HG03575 (cell line): ENCODE data around the gene JAKMIP1.

ENCODE experiments used
- ATAC-seq: cut with Tn5 transposase; IDR thresholded peaks from one replicate; pipeline ENCODE4 v1.9.1; 2021; ENCODE audit not compliant: unreplicated experiment, insufficient number of reproducible peaks, low FRiP score; ENCODE audit errors: extremely low read depth

Gene JAKMIP1

GRCh38 chr4:6112606-6113290 lies 87.6 kb downstream of the JAKMIP1 start:
- ATAC-seq: no peak

DNA sequence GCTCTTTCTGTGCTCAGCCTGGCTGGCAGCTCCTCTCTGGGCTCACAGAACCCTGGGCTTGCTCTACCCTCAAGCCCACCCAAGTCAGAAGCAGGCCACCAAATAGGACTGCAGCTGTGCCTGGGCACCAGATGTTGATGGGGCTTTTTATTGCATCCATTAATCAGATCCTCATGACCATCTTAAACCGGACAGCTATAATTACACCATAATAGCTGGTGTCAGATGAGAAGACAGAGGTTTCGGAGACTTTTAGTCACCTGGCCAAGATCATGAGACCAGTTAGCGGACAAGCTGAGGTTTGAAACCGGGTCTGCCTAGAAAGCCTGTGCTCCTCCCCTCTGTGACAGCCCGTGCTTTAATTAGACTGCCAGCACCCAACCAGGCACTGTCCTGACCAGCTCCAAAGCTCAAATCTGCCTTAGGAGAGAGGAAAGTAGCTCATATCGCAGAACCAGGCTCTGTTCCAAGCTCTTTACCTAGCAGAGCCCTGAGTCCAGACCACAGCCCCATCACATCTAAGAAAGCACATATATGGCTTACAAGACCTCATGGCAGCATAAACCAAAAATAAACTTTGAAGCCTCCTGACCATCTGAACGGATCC lies 88.9 kb downstream of the JAKMIP1 start:
- no peak for ATAC-seq

- ATAC-seq: no peak
These were observed 89.5 kb downstream of the JAKMIP1 start for GRCh38 chr4:6110681-6111353.

GRCh38 chr4:6109842-6110560 lies 90.3 kb downstream of the JAKMIP1 start:
- no peak for ATAC-seq

DNA sequence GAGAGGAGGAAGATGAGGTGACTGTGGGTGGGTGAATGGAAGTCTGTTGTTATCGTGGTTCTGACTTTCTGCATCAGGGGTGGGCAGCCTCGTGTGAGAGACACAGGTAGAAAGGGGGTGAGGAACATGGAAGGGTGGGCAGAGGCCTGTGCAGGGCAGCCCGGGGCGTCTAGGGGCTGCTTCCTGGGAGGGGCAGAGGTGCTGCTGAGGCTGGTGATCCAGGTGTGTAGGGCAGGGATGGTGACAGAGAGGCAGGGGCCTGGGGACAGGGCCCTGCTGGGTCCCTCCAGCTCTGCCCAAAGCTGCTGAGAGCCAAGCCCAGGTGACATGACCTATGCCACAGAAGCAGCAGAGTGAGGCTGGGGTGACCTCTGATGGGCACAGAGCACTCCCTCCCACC lies 92.5 kb downstream of the JAKMIP1 start:
- ATAC-seq: no peak

GRCh38 chr4:6107114-6107791 lies 93.1 kb downstream of the JAKMIP1 start:
- no peak for ATAC-seq

GRCh38 chr4:6106156-6106555 lies 94.2 kb downstream of the JAKMIP1 start:
- ATAC-seq: no peak

GRCh38 chr4:6105311-6105911 lies 94.9 kb downstream of the JAKMIP1 start:
- no peak for ATAC-seq

DNA sequence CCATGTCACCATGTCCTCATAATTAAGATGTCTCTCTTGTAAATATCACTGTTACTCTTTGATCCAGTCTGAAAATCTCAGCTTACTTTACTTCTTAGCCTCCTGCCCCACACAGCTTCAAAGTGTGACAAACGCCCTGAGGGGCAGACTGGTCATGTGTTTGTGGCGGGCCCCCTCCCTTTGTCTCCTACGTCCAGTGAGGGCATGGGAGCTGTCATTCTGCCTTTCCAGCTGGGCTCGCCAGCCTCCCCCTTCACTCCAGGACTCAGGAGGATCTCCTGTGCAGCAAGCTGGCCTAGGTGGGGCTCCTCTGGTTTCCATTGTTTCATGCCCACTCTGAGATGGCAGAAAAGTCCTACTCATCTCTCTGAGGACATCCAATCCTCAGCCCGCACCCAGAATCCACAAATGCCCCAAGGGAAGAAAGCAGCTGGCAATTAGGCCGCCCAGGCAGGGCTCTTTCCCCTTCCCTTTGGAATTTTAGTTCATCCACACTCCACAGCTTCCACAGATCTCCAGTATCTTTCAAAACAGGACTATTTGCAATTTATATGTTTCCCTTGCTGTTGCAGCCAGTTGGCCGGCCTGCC lies 95.7 kb downstream of the JAKMIP1 start:
- no peak for ATAC-seq

- ATAC-seq: no peak
These were observed 102.8 kb downstream of the JAKMIP1 start for GRCh38 chr4:6097581-6097980.

GRCh38 chr4:6095897-6096296 lies 104.5 kb downstream of the JAKMIP1 start:
- no peak for ATAC-seq

DNA sequence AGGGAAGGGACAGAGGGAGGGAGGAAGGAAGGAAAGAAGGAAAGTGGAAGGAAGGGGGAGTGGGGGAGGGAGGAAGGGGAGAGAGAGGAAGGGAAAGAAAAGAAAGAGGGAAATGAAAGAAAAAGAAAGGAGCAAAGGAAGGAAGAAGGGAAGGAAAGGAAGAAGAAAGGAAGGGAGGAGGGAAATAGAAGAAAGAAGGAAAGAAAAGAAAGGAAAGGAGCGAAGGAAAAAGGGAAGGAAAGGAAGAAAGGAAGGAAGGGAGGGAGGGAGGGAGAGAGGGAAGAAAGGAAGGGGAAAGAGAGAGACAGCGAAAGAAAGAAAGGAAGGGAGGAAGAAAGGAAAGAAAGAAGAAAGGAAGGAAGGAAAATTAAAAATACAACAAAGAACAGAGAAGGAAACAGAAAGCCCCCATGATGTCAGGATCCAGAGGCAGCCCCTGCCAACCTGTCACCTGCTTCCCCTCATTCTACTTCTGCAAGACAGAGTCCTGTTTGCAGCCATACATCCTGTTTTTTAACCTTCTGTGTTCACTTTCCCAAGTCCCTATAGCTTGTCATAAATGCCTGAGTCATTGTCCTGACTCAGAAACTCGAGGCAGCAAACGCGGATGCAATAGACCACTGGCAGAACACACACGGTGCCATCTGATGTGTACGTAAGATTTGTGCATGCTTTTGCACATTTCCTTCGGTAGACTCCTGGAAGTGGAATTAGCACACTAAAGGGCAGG lies 105.2 kb downstream of the JAKMIP1 start:
- no peak for ATAC-seq

GRCh38 chr4:6093671-6094070 lies 106.7 kb downstream of the JAKMIP1 start:
- ATAC-seq: no peak

DNA sequence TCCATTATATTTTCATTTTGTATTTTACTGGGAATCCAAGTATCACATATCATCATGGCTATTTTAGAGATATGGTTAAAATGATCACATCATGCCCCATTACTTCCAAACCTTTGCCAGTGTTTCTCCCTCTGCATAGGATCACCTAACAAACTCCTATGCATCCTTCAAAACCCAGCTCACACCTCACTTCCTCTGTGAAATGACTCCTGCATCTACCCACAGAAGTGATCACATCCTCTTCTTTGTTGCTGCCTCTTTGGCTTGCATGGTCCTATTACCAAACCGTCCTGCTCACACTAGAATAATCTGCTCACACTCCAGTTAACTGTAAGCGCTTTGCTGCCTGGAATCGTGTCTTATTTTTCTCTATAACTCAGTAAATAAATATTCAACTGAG lies 107.4 kb downstream of the JAKMIP1 start:
- no peak for ATAC-seq

- ATAC-seq: no peak
These were observed 108.2 kb downstream of the JAKMIP1 start for GRCh38 chr4:6092131-6092530.

- ATAC-seq: no peak
These were observed 109.4 kb downstream of the JAKMIP1 start for GRCh38 chr4:6090931-6091330.

- ATAC-seq: no peak
These were observed 111.4 kb downstream of the JAKMIP1 start for GRCh38 chr4:6088950-6089349.
